ENCODE measurements around the gene MTIF2. TPM values are rescaled to one million over a fixed set of nuclear protein-coding genes. Genes with fewer than 3 reads are reported as not detected.
"Not testable (repeated sequence)": the region's sequence is repeated elsewhere in the genome, so short reads cannot be mapped to it uniquely, and the experiment has no call there.

Gene MTIF2
- total RNA-seq, 6 experiments from 2014 or later: 22.4 to 28.7 (median 25.9) TPM

DNA sequence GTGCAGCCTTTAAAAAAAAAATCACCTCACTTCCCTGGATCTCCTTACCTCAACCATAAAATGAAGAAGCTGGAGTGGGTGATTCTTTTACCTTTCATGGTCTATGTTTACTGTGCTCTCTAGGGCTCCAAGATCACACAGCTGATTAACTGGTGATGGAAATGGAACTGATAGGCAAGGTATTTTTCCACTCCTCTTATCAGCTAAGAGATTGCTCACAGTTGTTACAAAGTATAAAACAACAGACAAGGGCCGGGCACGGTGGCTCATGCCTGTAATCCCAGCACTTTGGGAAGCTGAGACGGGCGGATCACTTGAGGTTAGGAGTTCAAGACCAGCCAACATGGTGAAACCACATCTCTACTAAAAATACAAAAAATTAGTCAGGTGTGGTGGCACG, 22.0 kb downstream of the MTIF2 start:
- Mint-ChIP-seq H3K27ac (no peak overlapping the region), H3K4me1 (ENCODE audit: low read depth) (no peaks in the 10 kb centered on the region), H3K27me3 (ENCODE audit: insufficient read depth) (no peaks in the 10 kb centered on the region), H3K9me3 (no peaks in the 10 kb centered on the region), H3K4me3 (no peak overlapping the region), H3K36me3 (ENCODE audit: low read depth) (peaks cover 11% of the 10 kb centered on the region; the same call in 1 of the 2 replicates)
- no peak for TF ChIP-seq CTCF (IDR thresholded peaks at IDR 0.05)
- no peak for DNase-seq

- Mint-ChIP-seq H3K4me1 (ENCODE audit: low read depth) (no peaks in the 10 kb centered on the region), H3K4me3 (no peak overlapping the region), H3K9me3 (no peaks in the 10 kb centered on the region), H3K27me3 (ENCODE audit: insufficient read depth) (no peaks in the 10 kb centered on the region), H3K36me3 (ENCODE audit: low read depth) (peaks cover 10% of the 10 kb centered on the region; the same call in 1 of the 2 replicates), H3K27ac (no peak overlapping the region)
- no peak for TF ChIP-seq CTCF (IDR thresholded peaks at IDR 0.05)
- no peak for DNase-seq
Measured at GRCh38 chr2:55245411-55245810, 23.6 kb downstream of the MTIF2 start.

- no peaks in the 10 kb centered on the region for H3K4me1 Mint-ChIP-seq (ENCODE audit: low read depth)
- H3K27ac Mint-ChIP-seq: no peak overlapping the region
- no peak for DNase-seq
- no peaks in the 10 kb centered on the region for H3K27me3 Mint-ChIP-seq (ENCODE audit: insufficient read depth)
- no peak for TF ChIP-seq CTCF (IDR thresholded peaks at IDR 0.05)
- H3K9me3 Mint-ChIP-seq: no peaks in the 10 kb centered on the region
- no peak overlapping the region for H3K4me3 Mint-ChIP-seq
- H3K36me3 Mint-ChIP-seq (ENCODE audit: low read depth): 0 out of 2 replicates have a peak, but pooled peaks cover 5% of the 10 kb centered on the region
Measured at GRCh38 chr2:55242617-55243016, 26.4 kb downstream of the MTIF2 start.

DNA sequence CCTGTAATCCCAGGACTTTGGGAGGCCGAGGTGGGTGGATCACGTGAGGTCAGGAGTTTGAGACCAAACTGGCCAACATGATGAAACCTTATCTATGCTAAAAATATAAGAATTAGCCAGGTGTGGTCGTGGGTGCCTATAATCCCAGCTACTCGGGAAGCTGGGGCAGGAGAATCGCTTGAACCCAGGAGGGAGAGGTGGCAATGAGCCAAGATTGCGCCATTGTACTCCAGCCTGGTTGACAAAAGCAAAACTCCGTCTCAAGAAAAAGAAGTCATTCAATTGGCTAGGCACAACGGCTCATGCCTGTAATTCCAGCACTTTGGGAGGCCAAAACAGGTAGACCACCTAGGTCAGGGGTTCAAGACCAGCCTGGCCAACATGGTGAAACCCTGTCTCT, 27.4 kb downstream of the MTIF2 start:
- H3K9me3 Mint-ChIP-seq; H3K36me3 Mint-ChIP-seq (ENCODE audit: low read depth): not testable (repeated sequence)

DNA sequence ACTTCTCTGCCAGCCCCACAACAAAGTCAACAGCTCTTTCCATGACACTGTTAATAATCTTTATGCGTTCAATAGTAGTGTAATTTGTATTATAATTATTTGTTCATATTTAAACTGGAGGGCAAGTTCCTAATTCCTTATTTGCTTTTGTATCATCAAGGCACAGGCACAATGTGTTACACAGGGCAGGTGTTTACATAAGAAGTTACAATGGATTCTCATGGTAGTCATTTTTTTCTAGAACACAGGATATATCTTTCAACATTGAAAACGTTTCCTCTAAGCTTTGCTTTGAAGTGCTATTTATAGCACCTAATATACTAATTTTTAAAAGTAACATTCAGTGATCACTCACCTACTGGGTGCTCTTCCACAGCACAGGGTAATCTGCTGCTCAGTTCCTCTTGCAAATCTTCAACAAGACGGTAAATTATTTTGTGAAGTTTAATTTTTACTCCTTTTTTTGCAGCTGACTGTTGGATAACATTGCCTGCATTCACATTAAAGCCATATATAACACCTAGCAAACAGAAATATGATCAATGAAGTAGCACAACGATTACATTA, 29.3 kb downstream of the MTIF2 start:
- H3K4me1 Mint-ChIP-seq (ENCODE audit: low read depth): peaks cover 10% of the 10 kb centered on the region
- peaks cover 19% of the 10 kb centered on the region for H3K36me3 Mint-ChIP-seq (ENCODE audit: low read depth)
- no peak for DNase-seq
- H3K4me3 Mint-ChIP-seq: no peak overlapping the region
- no peak for TF ChIP-seq CTCF (IDR thresholded peaks at IDR 0.05)
- H3K27me3 Mint-ChIP-seq (ENCODE audit: insufficient read depth): no peaks in the 10 kb centered on the region
- no peak overlapping the region for H3K27ac Mint-ChIP-seq
- no peaks in the 10 kb centered on the region for H3K9me3 Mint-ChIP-seq

More for the DNA sequence above, 27.4 kb downstream of the MTIF2 start:
- DNase-seq; H3K4me1 Mint-ChIP-seq (ENCODE audit: low read depth); H3K27me3 Mint-ChIP-seq (ENCODE audit: insufficient read depth); H3K27ac Mint-ChIP-seq; H3K4me3 Mint-ChIP-seq: not testable (repeated sequence)

DNA sequence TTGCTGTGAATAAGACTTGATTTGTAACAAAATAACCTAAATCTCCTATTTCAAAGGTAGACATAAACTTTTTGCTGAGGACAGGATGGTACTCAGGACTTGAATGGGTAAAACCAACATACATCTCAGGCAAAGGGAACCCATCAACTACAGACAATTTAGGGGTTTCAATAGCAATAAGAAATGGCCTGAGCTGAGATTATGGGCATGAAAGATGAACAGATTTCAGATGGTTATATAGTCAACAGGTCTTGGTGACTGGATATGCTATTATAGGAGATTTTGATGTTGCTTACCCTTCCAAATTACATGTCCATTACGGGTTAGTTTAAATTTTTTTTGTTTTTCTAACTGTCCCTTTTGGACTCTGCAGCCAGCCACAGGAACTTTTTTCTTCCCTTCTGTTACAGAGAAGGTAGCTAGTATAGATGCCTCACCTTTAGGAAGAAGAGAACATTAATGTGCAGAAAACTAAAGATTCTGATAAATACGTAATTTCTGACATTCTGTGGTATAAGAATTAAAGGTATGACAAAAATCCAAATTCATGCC, 32.0 kb downstream of the MTIF2 start:
- TF ChIP-seq CTCF (IDR thresholded peaks at IDR 0.05): no peak
- Mint-ChIP-seq H3K4me3 (no peak overlapping the region), H3K27ac (no peak overlapping the region), H3K9me3 (no peaks in the 10 kb centered on the region), H3K27me3 (ENCODE audit: insufficient read depth) (no peaks in the 10 kb centered on the region; the same call in 1 of the 2 replicates), H3K4me1 (ENCODE audit: low read depth) (peaks cover 27% of the 10 kb centered on the region), H3K36me3 (ENCODE audit: low read depth) (peaks cover 42% of the 10 kb centered on the region)
- no peak for DNase-seq

Measured in HFFc6 (cell line).